ENCODE data around the gene TMEM200C.
A peak's percentile ranks its signal among the peaks of the same experiment; 100 is the strongest.

TMEM200C gene

DNA sequence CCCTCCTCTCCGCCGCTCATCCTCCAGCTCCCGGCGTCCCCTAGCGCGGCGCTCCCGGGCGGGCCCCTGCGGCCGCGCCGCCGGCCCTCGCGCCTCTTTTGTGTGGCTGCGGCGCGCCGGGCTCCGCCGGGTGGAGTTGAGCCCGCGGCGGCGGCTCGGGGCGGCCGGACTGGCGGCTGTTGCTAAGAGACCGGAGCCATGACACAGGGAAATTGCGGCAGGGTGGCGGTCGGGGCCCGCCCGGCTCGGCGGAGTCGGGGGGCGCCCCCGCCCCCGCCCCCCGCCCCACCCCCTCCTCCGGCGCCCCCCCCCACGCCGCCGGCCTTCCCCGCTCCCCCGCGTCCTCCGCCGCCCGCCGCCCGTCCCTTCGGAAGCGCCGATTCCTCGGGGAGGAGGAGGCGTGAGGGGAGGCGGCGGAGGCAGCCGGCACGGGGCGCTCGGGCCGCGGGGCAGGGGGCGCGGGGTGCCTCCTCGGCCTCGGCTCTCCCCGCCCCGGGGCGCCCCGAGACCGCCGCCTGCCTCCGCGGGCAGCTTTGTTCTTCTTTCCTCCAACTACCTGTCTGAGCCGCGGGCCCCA, at the start of gene TMEM200C:
Gene TMEM200C (minus strand): TSS at position 224 of the 577 bp plus-strand sequence. CDS start 3,459 bp downstream, outside the sequence.
- DNase-seq (ENCODE audit: low spot score), result peak; percentile 56

DNA sequence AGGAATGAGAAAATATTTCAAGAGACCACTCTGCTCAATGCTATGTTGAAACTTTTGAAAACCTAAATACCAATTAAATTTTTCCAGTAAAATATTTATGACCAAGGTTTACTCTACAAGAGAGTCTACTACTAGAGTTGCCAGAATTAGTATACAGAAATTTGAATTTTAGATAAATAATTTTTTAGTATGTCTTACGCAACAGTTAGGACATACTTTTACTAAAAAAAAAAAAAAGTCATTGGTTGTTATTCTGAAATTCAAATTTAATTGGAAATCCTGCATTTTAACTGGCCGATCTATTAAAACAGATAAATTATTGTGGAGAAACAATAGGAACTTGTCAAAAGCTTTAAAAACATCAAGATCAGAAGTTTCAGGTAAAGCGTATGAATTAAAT, 49.1 kb upstream of the TMEM200C start:
- no peak for DNase-seq (ENCODE audit: low spot score)

DNA sequence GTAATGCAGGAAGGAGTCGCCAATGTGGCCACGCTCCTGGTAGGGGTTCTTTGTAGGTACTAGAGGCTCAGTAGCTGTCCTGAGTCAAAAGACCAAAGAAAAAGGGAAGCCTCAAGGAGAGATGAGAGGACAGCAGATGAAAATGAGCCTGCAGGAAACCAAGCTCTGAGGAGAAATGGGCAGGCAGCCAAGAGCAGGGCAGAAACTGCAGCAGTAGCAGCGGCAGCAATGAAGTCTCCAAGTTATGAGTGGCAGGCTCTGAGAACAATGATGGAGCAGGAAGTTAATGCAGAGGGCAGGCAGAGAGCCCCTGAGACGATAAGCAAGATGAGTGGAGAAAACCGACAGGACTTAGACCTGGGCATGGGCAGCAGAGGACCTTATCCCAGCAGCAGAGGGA, 48.2 kb upstream of the TMEM200C start:
- no peak for DNase-seq (ENCODE audit: low spot score)

DNA sequence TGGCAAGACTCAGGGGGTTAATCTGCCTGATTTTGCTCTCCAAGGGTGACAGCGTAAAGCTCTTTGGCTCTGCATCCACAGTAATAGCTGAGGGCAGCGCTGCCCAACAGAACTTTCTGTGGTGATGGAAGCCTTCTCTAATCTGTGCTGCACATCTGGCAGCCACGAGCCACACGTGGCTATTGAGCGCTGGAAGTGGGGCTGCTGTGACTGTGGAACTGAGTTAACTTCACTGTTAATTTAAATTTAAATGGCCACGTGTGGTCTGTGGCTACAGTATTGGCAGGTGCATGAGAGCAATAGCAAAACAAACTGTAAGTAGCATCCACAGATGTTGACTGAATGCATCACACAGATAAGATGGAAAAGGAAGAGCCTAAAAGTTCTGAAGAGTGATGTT, 47.3 kb upstream of the TMEM200C start:
- DNase-seq (ENCODE audit: low spot score), result no peak

- no peak for DNase-seq (ENCODE audit: low spot score)
These were observed 46.6 kb upstream of the TMEM200C start for GRCh38 chr18:5941890-5942289.

GRCh38 chr18:5939801-5940667, 44.7 kb upstream of the TMEM200C start:
- DNase-seq (ENCODE audit: low spot score), result no peak

GRCh38 chr18:5937795-5938194, 42.5 kb upstream of the TMEM200C start:
- no peak for DNase-seq (ENCODE audit: low spot score)

- DNase-seq (ENCODE audit: low spot score), result no peak
These were observed 41.8 kb upstream of the TMEM200C start for GRCh38 chr18:5937121-5937520.

DNA sequence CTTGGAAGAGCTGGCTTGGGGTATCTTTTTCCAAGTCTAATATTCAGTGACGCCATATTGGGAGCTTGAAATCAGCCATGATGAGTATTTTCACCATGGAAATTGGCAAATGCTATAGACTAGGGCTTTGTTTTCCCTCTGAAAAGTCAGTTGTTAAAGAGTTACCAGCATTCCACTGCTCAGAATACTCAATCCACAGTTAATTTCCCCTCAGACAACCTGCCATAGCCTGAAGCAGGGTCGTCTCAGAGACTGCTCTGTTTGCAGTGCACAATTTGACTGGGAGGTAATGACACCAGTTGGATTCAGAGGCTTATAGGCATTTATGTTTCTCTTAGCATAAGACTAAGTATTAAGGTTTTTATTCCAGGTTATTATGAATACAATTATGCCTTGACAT, 35.5 kb upstream of the TMEM200C start:
- DNase-seq (ENCODE audit: low spot score), result no peak

DNA sequence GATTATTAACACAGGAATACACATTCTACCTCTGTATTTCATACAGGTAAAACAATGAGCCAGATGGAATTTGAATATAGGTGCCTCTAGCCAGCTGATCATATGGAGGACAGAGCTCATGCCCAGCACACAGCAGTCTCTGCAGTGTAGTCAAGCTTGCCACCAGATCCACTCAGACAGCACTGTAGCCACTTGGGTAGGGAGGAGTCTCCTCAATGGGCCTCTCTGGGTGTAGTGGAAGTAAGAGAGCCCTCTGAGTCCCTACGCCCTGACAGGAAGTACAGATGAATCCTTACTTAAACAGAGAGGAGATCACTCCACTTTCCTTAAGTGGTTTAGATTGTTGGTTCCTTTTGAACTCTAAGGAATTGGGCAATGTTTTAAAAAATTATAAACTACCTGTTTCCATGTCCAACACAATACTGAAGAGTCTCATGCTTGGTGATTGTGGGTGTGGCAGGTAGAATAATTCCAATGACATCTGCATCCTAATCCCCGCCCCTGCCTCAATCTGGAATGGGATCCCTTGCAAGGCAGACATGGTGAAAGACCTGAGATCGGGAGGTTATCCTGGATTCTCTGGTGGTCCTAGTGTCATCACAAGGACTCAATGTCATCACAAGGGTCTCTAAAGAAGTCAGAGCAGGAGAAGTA, 23.0 kb upstream of the TMEM200C start:
- DNase-seq (ENCODE audit: low spot score), result no peak

GRCh38 chr18:5914951-5915350, 19.6 kb upstream of the TMEM200C start:
- DNase-seq (ENCODE audit: low spot score), result no peak

GRCh38 chr18:5914016-5914415, 18.7 kb upstream of the TMEM200C start:
- no peak for DNase-seq (ENCODE audit: low spot score)

DNA sequence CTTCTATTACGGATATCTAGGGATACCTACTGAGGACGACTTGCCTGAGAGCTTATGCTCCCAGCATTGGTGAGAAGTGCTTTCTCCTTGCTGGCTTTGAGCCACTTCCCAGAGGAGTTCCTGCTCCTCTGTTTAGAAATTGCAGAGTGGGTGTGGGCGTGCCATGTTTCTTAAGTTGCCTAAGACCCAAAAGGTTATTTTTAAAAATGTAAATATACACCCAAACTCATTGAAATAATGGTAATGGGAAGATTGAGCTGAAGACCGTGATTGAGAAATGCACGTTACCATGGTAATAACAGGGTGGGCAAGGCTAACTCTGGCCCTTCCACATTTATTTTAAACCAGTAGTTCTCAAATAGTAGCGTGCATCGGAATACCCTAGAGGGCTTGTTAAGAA, 17.2 kb upstream of the TMEM200C start:
- DNase-seq (ENCODE audit: low spot score), result no peak

- DNase-seq (ENCODE audit: low spot score), result no peak
These were observed 13.8 kb upstream of the TMEM200C start for GRCh38 chr18:5909125-5909524.

- DNase-seq (ENCODE audit: low spot score), result no peak
These were observed 8.1 kb upstream of the TMEM200C start for GRCh38 chr18:5903386-5903785.

DNA sequence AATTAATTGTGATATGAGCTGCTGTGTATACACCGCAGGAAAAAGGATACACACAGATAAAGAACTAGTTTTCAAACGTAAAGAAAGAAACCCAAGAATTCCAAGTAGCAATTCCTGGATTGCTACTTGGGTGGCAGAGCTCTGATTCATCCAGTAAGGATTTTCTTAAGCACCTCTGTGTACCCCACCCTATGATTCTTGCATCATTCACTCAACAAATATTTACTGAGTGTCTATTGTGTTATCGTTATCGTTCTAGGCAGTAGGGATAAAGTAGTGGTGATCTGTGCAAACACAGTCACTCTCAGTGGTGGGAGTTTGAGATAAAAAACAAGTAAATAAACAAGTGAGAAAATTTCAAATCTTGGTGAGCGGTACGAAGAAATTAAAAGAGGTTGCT, 4.9 kb upstream of the TMEM200C start:
- DNase-seq (ENCODE audit: low spot score), result no peak

GRCh38 chr18:5899835-5900234, 4.5 kb upstream of the TMEM200C start:
- no peak for DNase-seq (ENCODE audit: low spot score)

GRCh38 chr18:5895876-5896740, 786 bp upstream of the TMEM200C start:
- peak; percentile 24 for DNase-seq (ENCODE audit: low spot score)

GRCh38 chr18:5894611-5895298, 567 bp downstream of the TMEM200C start:
- DNase-seq (ENCODE audit: low spot score), result peak; percentile 25

DNA sequence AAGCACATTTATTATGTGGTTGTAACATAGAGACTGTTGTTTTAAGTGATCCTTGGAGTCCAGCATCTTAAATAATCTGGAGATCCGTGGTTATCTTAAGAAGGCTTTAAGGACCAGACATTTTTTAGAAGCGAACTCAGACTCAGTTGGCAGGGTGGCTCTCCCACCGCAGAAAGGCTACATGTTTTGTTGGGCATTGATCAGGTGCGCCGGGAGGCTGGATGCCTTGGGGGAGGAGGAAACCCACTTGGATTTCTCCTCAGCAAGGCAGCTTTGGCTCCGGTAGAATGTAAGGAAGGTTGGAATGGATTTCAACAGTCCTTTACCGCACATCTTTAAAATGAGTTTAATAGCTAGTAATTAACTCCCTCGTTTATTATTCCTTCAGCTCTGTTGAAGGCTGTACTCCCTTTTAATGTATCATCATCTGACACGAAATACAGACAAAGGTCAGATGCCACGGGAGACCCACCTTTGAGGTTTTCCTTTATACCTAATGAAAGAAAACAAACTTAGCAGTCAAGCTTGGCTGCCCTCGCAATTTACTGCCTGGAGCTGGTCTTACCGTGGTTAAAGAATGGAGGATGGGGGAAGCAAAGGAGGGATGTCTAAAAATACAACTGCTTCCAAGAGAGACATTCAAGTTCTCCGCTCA, 1.2 kb downstream of the TMEM200C start:
- DNase-seq (ENCODE audit: low spot score), result no peak

GRCh38 chr18:5892823-5893431, 2.4 kb downstream of the TMEM200C start:
- DNase-seq (ENCODE audit: low spot score), result no peak

Measured in germinal center (tissue), 1 donor.